Immature natural killer cell (primary cell): ENCODE data around the gene WSB2. TPM values are rescaled to one million over a fixed set of nuclear protein-coding genes. Genes with fewer than 3 reads are reported as not detected.
"Not testable (repeated sequence)": the region's sequence is repeated elsewhere in the genome, so short reads cannot be mapped to it uniquely, and the experiment has no call there.

Experiments used
- DNase-seq, 3 donors: peaks; one replicate each; pipeline ENCODE4 v3.0.0; 2022; ENCODE audit warnings: mixed read lengths in 1 of 3
- H3K27ac Mint-ChIP-seq, 6 donors: one replicate each; pipeline ENCODE4 v1.8.0; 2020; ENCODE audit warnings: mixed read lengths in 6 of 6, mild to moderate bottlenecking in 5 of 6, inconsistent platforms in 4 of 6, moderate library complexity in 3 of 6
- H3K27me3 Mint-ChIP-seq, 3 donors: one replicate each; pipeline ENCODE4 v1.8.0; 2020 to 2021; ENCODE audit warnings: low read depth in 3 of 3, mild to moderate bottlenecking in 3 of 3, mixed read lengths in 3 of 3, moderate library complexity in 3 of 3, inconsistent platforms in 1 of 3
- H3K36me3 Mint-ChIP-seq, 3 donors: one replicate each; pipeline ENCODE4 v1.8.0; 2020; ENCODE audit warnings: mixed read lengths in 3 of 3, inconsistent platforms in 2 of 3, mild to moderate bottlenecking in 2 of 3
- H3K4me1 Mint-ChIP-seq, 2 donors: one replicate each; pipeline ENCODE4 v1.8.0; 2020; ENCODE audit warnings: inconsistent platforms in 2 of 2, mild to moderate bottlenecking in 2 of 2, mixed read lengths in 2 of 2, moderate library complexity in 1 of 2
- H3K4me3 Mint-ChIP-seq, 5 donors: one replicate each; pipeline ENCODE4 v1.8.0; 2020; ENCODE audit warnings: mild to moderate bottlenecking in 5 of 5, mixed read lengths in 5 of 5, inconsistent platforms in 3 of 5, moderate library complexity in 3 of 5
- H3K9me3 Mint-ChIP-seq, 6 donors: one replicate each; pipeline ENCODE4 v1.8.0; 2020; ENCODE audit warnings: mild to moderate bottlenecking in 6 of 6, mixed read lengths in 6 of 6, inconsistent platforms in 4 of 6, moderate library complexity in 3 of 6
- polyA plus RNA-seq, 3 donors: library from polyadenylated mRNA; unstranded; fragments of 300-500 nt; fragmentation: Illumina TruSeq; gene quantifications; one replicate each; pipeline ENCODE4 v1.2.3, GENCODE V29; 2021

WSB2 gene
- polyA plus RNA-seq, 3 donors from 2014 or later = 18.7 to 20.3 (median 18.8) TPM

DNA sequence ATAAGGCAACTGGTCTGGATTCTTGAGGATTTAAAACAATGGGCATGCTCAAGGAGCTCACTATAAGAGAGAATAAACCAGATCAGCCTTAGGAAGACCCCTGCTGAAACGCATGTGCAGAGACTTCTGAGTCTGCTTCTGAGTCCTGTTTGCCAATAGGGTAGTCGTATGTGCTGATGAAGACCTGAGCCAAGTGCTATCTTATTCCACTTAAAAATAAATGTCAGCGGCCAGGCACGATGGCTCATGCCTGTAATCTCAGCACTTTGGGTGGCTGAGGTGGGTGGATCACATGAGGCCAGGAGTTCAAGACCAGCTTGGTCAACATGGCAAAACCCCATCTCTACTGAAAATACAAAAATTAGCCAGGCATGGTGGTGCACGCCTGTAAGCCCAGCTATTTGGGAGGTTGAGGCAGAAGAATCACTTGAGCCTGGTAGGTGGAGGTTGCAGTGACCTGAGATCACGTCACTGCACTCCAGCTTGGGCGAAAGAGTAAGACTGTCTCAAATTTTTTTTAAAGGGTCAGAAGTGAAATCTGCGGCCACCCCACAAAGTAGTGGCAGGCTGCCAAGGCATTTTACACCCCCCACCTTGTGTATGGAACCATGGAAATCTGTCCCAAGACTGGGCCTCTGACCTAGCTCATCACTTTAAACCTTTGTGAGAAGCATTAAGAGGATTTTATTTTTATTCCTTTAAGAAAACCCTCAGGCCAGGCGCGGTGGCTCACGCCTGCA is 24.1 kb downstream of the WSB2 start:
- DNase-seq = no peak
- no peak overlapping the region for H3K4me3 Mint-ChIP-seq
- H3K27ac Mint-ChIP-seq = no peak overlapping the region
- H3K4me1 Mint-ChIP-seq = no peaks in the 10 kb centered on the region
- no peaks in the 10 kb centered on the region for H3K9me3 Mint-ChIP-seq
- peaks cover 22 to 55% (median 25%) of the 10 kb centered on the region in 3 donors for H3K36me3 Mint-ChIP-seq
- peaks cover 0 to 3% (median 2%) of the 10 kb centered on the region in 3 donors for H3K27me3 Mint-ChIP-seq

- H3K4me3 Mint-ChIP-seq = no peak overlapping the region
- DNase-seq = no peak
- no peaks in the 10 kb centered on the region for H3K9me3 Mint-ChIP-seq
- peaks cover 20 to 49% (median 21%) of the 10 kb centered on the region in 3 donors for H3K36me3 Mint-ChIP-seq
- peak overlapping the region in 2 of 6 donors; percentile 29 to 36 for H3K27ac Mint-ChIP-seq
- H3K27me3 Mint-ChIP-seq = peaks cover 0 to 3% (median 2%) of the 10 kb centered on the region in 3 donors
- H3K4me1 Mint-ChIP-seq = no peaks in the 10 kb centered on the region
Observed at GRCh38 chr12:118035190-118036041, 25.6 kb downstream of the WSB2 start.

GRCh38 chr12:118034429-118035189 is 26.4 kb downstream of the WSB2 start:
- H3K36me3 Mint-ChIP-seq = peaks cover 20 to 49% (median 21%) of the 10 kb centered on the region in 3 donors
- no peak for DNase-seq
- peaks cover 0 to 3% (median 2%) of the 10 kb centered on the region in 3 donors for H3K27me3 Mint-ChIP-seq
- no peak overlapping the region for H3K4me3 Mint-ChIP-seq
- H3K4me1 Mint-ChIP-seq = no peaks in the 10 kb centered on the region
- H3K9me3 Mint-ChIP-seq = no peaks in the 10 kb centered on the region
- H3K27ac Mint-ChIP-seq = peak overlapping the region in 1 of 6 donors; percentile 21

DNA sequence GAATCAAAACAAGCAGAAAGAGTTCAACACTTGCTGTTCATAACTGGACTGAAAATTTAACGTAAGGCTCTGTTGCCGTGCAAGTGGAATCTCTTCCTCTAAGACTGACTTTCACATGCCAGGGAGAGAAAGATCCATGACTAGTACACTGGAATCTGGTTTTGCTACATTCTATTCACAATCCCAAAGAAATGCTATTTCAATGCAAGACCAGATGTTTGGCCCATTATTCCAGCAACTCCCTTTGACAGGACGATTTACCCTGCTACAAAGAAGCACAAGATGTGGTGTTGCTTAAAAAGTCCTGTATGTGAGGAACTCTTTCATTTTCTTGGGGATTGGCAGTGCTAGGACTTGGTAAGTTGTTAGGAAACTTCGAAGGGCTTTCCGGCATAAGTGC is 27.1 kb downstream of the WSB2 start:
- peaks cover 0 to 3% (median 0%) of the 10 kb centered on the region in 3 donors for H3K27me3 Mint-ChIP-seq
- no peaks in the 10 kb centered on the region for H3K4me1 Mint-ChIP-seq
- no peak overlapping the region for H3K4me3 Mint-ChIP-seq
- H3K36me3 Mint-ChIP-seq = peaks cover 20 to 45% (median 21%) of the 10 kb centered on the region in 3 donors
- DNase-seq = no peak
- H3K9me3 Mint-ChIP-seq = no peaks in the 10 kb centered on the region
- no peak overlapping the region for H3K27ac Mint-ChIP-seq

- no peak for DNase-seq
- H3K36me3 Mint-ChIP-seq = peaks cover 20 to 48% (median 21%) of the 10 kb centered on the region in 3 donors
- H3K9me3 Mint-ChIP-seq = no peaks in the 10 kb centered on the region
- H3K27ac Mint-ChIP-seq = no peak overlapping the region
- peaks cover 0 to 3% (median 0%) of the 10 kb centered on the region in 3 donors for H3K27me3 Mint-ChIP-seq
- H3K4me1 Mint-ChIP-seq = no peaks in the 10 kb centered on the region
- H3K4me3 Mint-ChIP-seq = no peak overlapping the region
Observed at GRCh38 chr12:118033323-118033722, 27.7 kb downstream of the WSB2 start.

GRCh38 chr12:118032188-118032587 is 28.8 kb downstream of the WSB2 start:
- DNase-seq = no peak
- Mint-ChIP-seq H3K9me3 (no peaks in the 10 kb centered on the region), H3K36me3 (peaks cover 20 to 41% (median 25%) of the 10 kb centered on the region in 3 donors), H3K27me3 (peaks cover 0 to 3% (median 0%) of the 10 kb centered on the region in 3 donors), H3K4me3 (no peak overlapping the region), H3K27ac (no peak overlapping the region), H3K4me1 (no peaks in the 10 kb centered on the region)

GRCh38 chr12:118029166-118029565 is 31.8 kb downstream of the WSB2 start:
- DNase-seq = no peak
- Mint-ChIP-seq H3K4me3 (no peak overlapping the region), H3K4me1 (no peaks in the 10 kb centered on the region), H3K36me3 (peaks cover 9 to 28% (median 18%) of the 10 kb centered on the region in 3 donors), H3K9me3 (no peaks in the 10 kb centered on the region), H3K27ac (no peak overlapping the region), H3K27me3 (no peaks in the 10 kb centered on the region)

- H3K36me3 Mint-ChIP-seq = peaks cover 13 to 31% (median 13%) of the 10 kb centered on the region in 3 donors
Observed at GRCh38 chr12:118025168-118025567, 35.8 kb downstream of the WSB2 start.

DNA sequence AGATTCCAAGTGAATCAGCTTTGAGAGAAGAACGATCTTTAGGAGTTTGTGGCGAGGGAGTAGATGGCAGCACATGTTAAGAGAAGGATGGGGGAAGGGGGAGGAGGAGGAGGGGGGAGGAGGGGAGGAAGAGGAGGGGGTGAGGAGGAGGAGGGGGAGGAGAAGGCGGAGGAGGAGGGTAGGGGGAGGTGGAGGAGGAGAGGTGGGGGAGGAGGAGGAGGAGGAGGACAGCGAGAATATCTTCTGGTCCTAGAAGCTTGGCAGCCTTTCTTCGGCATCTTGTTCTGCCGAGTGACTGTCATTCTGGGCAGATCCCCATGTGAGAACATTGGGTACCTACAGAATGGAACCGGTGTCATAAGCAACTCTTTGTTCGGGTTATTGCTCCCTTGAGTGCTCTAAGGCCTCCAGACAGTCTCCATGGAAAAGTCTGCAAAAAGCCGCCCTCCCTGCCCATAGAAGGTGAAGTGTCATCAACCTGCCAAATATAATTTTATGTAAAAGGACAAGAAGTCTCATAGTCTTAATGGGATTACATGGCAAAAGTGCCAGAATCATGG is 37.6 kb downstream of the WSB2 start:
- Mint-ChIP-seq H3K27me3 (peaks cover 0 to 3% (median 0%) of the 10 kb centered on the region in 3 donors), H3K36me3 (peaks cover 13 to 30% (median 16%) of the 10 kb centered on the region in 3 donors), H3K4me3 (no peak overlapping the region), H3K9me3 (no peaks in the 10 kb centered on the region), H3K27ac (no peak overlapping the region), H3K4me1 (no peaks in the 10 kb centered on the region)
- no peak for DNase-seq

More at GRCh38 chr12:118025168-118025567, 35.8 kb downstream of the WSB2 start:
- H3K4me3 Mint-ChIP-seq = no peak overlapping the region
- H3K4me1 Mint-ChIP-seq = no peaks in the 10 kb centered on the region
- peak overlapping the region in 1 of 6 donors; percentile 23 for H3K27ac Mint-ChIP-seq
- H3K9me3 Mint-ChIP-seq = no peaks in the 10 kb centered on the region
- DNase-seq = no peak
- no peaks in the 10 kb centered on the region for H3K27me3 Mint-ChIP-seq

- peaks cover 0 to 3% (median 0%) of the 10 kb centered on the region in 3 donors for H3K27me3 Mint-ChIP-seq
- peaks cover 11 to 28% (median 16%) of the 10 kb centered on the region in 3 donors for H3K36me3 Mint-ChIP-seq
- H3K27ac Mint-ChIP-seq = no peak overlapping the region
- no peak overlapping the region for H3K4me3 Mint-ChIP-seq
- no peaks in the 10 kb centered on the region for H3K9me3 Mint-ChIP-seq
- DNase-seq = no peak
- peaks cover 5 to 6% of the 10 kb centered on the region in 2 donors for H3K4me1 Mint-ChIP-seq
Observed at GRCh38 chr12:118022728-118023109, 38.3 kb downstream of the WSB2 start.

GRCh38 chr12:118022097-118022727 is 38.8 kb downstream of the WSB2 start:
- H3K9me3 Mint-ChIP-seq, H3K27ac Mint-ChIP-seq, H3K4me3 Mint-ChIP-seq, H3K27me3 Mint-ChIP-seq, DNase-seq: not testable (repeated sequence)
- H3K36me3 Mint-ChIP-seq = peaks cover 10 to 28% (median 16%) of the 10 kb centered on the region in 3 donors
- H3K4me1 Mint-ChIP-seq = peaks cover 8 to 11% of the 10 kb centered on the region in 2 donors

- DNase-seq = no peak
- Mint-ChIP-seq H3K9me3 (no peaks in the 10 kb centered on the region), H3K4me3 (no peak overlapping the region), H3K36me3 (peaks cover 10 to 22% (median 14%) of the 10 kb centered on the region in 3 donors), H3K27me3 (peaks cover 4 to 8% (median 5%) of the 10 kb centered on the region in 3 donors), H3K4me1 (peaks cover 19 to 23% of the 10 kb centered on the region in 2 donors), H3K27ac (no peak overlapping the region)
Observed at GRCh38 chr12:118020036-118020435, 40.9 kb downstream of the WSB2 start.

DNA sequence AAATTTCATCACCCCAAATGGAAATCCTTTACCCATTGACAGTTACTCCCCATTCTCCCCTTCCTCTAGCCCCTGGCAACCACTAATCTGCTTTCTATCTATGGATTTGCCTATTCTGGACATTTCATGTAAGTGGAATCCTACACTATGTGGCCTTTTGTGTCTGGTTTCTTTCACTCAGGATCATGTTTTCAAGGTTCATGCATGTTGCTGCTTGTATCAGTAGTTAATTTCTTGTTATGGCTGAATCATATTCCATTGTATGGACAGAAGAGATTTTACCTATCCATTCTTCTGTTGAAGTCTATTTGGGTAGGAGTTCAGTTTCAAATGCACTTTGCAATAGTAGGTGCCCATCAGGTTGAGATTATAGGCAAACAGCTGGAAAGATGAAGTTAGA is 43.1 kb downstream of the WSB2 start:
- Mint-ChIP-seq H3K4me1 (peaks cover 19 to 23% of the 10 kb centered on the region in 2 donors), H3K27ac (peak overlapping the region in 1 of 6 donors; percentile 41), H3K9me3 (no peaks in the 10 kb centered on the region), H3K27me3 (peaks cover 4 to 8% (median 7%) of the 10 kb centered on the region in 3 donors), H3K4me3 (peak overlapping the region; percentile 46 to 88 (median 82)), H3K36me3 (peaks cover 10 to 17% (median 14%) of the 10 kb centered on the region in 3 donors)
- DNase-seq = no peak
